BLaER1 treated with 17β-estradiol and CSF1 and Interleukin-3, amounts not matched to agents 10 nM and 100 nM (cell line): ENCODE measurements around the gene BGLAP.

Experiments used
- H3K27ac ChIP-seq, 11 experiments: shearing (Covaris generic); formaldehyde crosslinking; 2 replicates each; pipeline ENCODE4 v1.8.1; 2022
- H3K27me3 ChIP-seq, 11 experiments: shearing (Covaris generic); formaldehyde crosslinking; 2 replicates each; pipeline ENCODE4 v1.8.1; 2022
- H3K36me3 ChIP-seq, 11 experiments: shearing (Covaris generic); formaldehyde crosslinking; 2 replicates each; pipeline ENCODE4 v1.8.1; 2022
- H3K4me1 ChIP-seq, 10 experiments: shearing (Covaris generic); formaldehyde crosslinking; 2 replicates each; pipeline ENCODE4 v1.8.1; 2022
- H3K4me2 ChIP-seq, 11 experiments: shearing (Covaris generic); formaldehyde crosslinking; 2 replicates each; pipeline ENCODE4 v1.8.1; 2022
- H3K4me3 ChIP-seq, 10 experiments: shearing (Covaris generic); formaldehyde crosslinking; 2 replicates each; pipeline ENCODE4 v1.8.1; 2022
- H3K9ac ChIP-seq, 11 experiments: shearing (Covaris generic); formaldehyde crosslinking; 2 replicates each; pipeline ENCODE4 v1.8.1; 2022
- H3K9me3 ChIP-seq, 11 experiments: shearing (Covaris generic); formaldehyde crosslinking; replicated peaks in 1 of 11; 2 replicates each; pipeline ENCODE4 v1.8.1; 2022
- H4K20me1 ChIP-seq, 11 experiments: shearing (Covaris generic); formaldehyde crosslinking; 2 replicates each; pipeline ENCODE4 v1.8.1; 2022
- Cebpa-rat ChIP-seq, 11 experiments: shearing (Covaris generic); IDR thresholded peaks; 2 replicates each; pipeline ENCODE4 v1.8.1; 2022

BGLAP gene

DNA sequence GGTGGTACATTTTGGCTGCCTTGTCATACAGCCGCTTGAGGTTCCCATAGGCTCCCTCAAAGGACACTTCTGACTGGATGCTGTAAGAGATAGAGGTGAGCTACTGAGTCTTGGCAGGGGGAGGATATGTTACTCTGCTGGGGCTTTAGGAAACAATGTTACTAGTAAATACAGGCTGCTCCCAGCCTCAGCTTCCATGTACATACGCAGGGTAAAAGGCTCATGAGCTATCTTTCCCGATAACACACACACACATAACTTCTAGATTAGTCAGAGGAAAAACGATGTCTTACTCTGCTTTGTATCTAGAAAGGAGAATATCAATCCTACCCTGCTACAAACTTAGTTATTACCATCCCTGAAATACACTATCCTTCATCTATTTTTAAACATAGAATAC lies 26.4 kb downstream of the BGLAP start:
- Histone ChIP-seq H3K4me1 (no peaks in the 10 kb centered on the region), H3K4me2 (no peak overlapping the region), H3K9me3 (no peaks in the 10 kb centered on the region), H3K9ac (no peak overlapping the region), H4K20me1 (peaks cover 0 to 96% (median 76%) of the 10 kb centered on the region in 11 experiments; a peak in 17 of 22 replicates), H3K27ac (no peak overlapping the region), H3K36me3 (peaks cover 98 to 100% (median 100%) of the 10 kb centered on the region in 11 experiments), H3K4me3 (no peak overlapping the region), H3K27me3 (no peaks in the 10 kb centered on the region)
- TF ChIP-seq Cebpa-rat (IDR thresholded peaks at IDR 0.05) = no peak

DNA sequence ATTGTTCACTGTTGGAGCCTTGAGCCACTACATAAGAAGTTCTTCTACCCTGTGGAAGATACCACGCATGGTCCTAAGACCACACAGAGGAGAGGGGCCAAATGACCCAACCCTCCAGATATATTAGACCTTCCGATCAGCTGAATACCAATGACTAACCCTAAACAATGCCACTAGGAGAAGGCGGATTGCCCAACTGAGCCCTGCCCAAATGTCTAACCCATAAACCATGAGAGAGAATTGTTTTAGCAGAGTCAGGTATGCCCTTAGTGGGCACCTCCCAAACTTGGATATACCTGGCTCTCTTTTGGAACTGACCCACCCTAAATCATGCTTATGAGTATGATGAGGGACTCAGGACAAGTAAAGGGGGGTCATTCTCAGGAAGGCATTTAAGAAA lies 28.3 kb downstream of the BGLAP start:
- Histone ChIP-seq H3K4me2 (no peak overlapping the region), H3K36me3 (peaks cover 100% of the 10 kb centered on the region in 11 experiments), H3K27me3 (no peaks in the 10 kb centered on the region), H3K27ac (no peak overlapping the region), H4K20me1 (peaks cover 0 to 100% (median 83%) of the 10 kb centered on the region in 11 experiments; a peak in 17 of 22 replicates), H3K4me1 (no peaks in the 10 kb centered on the region), H3K9ac (no peak overlapping the region), H3K4me3 (no peak overlapping the region), H3K9me3 (no peaks in the 10 kb centered on the region)
- no peak for TF ChIP-seq Cebpa-rat (IDR thresholded peaks at IDR 0.05)

- peaks cover 42 to 99% (median 87%) of the 10 kb centered on the region in 11 experiments for H4K20me1 ChIP-seq
Measured at GRCh38 chr1:156276532-156276931, 34.5 kb downstream of the BGLAP start.

DNA sequence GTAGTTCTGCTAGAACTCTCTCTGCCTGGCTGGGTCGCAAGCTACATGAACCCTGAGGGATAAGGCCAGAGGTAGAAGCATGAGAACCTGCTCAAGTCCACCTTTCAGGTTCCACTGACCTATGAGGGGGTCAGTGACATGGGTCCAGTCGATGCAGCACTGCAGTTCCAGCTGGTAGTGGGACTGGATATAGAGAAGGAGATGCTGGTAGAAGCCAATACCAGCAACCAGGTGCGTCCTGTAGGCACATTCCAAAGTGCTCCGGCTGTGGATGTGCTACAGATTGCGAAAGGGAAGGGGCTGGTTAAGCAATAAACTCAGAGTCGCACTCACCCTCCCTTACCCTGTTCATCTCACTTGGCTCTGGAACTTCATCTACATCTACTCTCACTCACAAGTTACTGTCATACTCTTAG lies 35.0 kb downstream of the BGLAP start:
- H3K4me3 ChIP-seq = no peak overlapping the region
- H3K9me3 ChIP-seq = no peaks in the 10 kb centered on the region
- H4K20me1 ChIP-seq = peaks cover 42 to 99% (median 89%) of the 10 kb centered on the region in 11 experiments
- peaks cover 77 to 91% (median 87%) of the 10 kb centered on the region in 11 experiments for H3K36me3 ChIP-seq
- peak overlapping the region in 1 of 11 experiments; percentile 0; a peak in 1 of 22 replicates for H3K4me2 ChIP-seq
- no peaks in the 10 kb centered on the region for H3K27me3 ChIP-seq
- H3K27ac ChIP-seq = no peak overlapping the region; a peak in 1 of 22 replicates
- H3K4me1 ChIP-seq = peaks cover 21 to 36% (median 28%) of the 10 kb centered on the region in 10 experiments
- peak overlapping the region in 3 of 11 experiments; percentile 2 to 44 (median 5); a peak in 2 of 22 replicates for H3K9ac ChIP-seq
- TF ChIP-seq Cebpa-rat (IDR thresholded peaks at IDR 0.05) = peak in 4 of 11 experiments; percentile 20 to 57 (median 44); a peak in 3 of 22 replicates

More at GRCh38 chr1:156276532-156276931, 34.5 kb downstream of the BGLAP start:
- no peak overlapping the region; a peak in 1 of 22 replicates for H3K27ac ChIP-seq
- H3K9me3 ChIP-seq = no peaks in the 10 kb centered on the region
- H3K4me3 ChIP-seq = no peak overlapping the region
- TF ChIP-seq Cebpa-rat (IDR thresholded peaks at IDR 0.05) = no peak
- H3K27me3 ChIP-seq = no peaks in the 10 kb centered on the region
- H3K4me1 ChIP-seq = peaks cover 18 to 32% (median 24%) of the 10 kb centered on the region in 10 experiments
- H3K36me3 ChIP-seq = peaks cover 82 to 96% (median 91%) of the 10 kb centered on the region in 11 experiments
- H3K9ac ChIP-seq = peak overlapping the region in 3 of 11 experiments; percentile 2 to 25 (median 5); a peak in 2 of 22 replicates
- H3K4me2 ChIP-seq = 0 out of 22 replicates have a peak overlapping the region, but pooled peaks of 1 of the 11 experiments have one; percentile 0

- no peak for TF ChIP-seq Cebpa-rat (IDR thresholded peaks at IDR 0.05)
- no peak overlapping the region for H3K27ac ChIP-seq
- H3K4me1 ChIP-seq = peaks cover 39 to 53% (median 45%) of the 10 kb centered on the region in 10 experiments
- H3K9me3 ChIP-seq = no peaks in the 10 kb centered on the region
- peak overlapping the region in 9 of 11 experiments; percentile 17 to 98 (median 97); a peak in 8 of 22 replicates for H3K9ac ChIP-seq
- peaks cover 49 to 63% (median 58%) of the 10 kb centered on the region in 11 experiments for H3K36me3 ChIP-seq
- H4K20me1 ChIP-seq = peaks cover 42 to 72% (median 67%) of the 10 kb centered on the region in 11 experiments
- peak overlapping the region in 10 of 11 experiments; percentile 87 to 99 (median 96); a peak in 15 of 22 replicates for H3K4me2 ChIP-seq
- H3K27me3 ChIP-seq = no peaks in the 10 kb centered on the region
- H3K4me3 ChIP-seq = no peak overlapping the region; a peak in 1 of 20 replicates
Measured at GRCh38 chr1:156279837-156280236, 37.9 kb downstream of the BGLAP start.

DNA sequence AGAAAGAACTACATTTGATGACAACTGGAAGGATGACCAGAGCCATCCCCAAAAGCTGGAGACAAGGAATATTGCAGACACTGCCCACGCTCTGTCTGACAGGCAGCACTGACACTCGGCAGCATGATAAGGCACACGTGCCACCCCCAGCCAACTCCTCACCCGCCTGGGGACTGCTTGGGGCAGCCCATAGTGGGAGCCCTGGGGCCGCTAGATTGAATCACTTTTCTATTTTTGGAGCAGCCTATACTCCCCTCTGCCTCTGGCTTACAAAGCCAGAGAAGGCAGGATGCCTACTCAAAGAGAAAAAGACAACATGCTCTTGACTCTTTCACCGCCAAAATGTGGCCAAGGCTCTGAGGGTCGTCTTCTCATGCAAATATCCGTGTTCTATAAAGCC lies 39.3 kb downstream of the BGLAP start:
- Histone ChIP-seq H3K4me3 (peak overlapping the region; percentile 64 to 92 (median 87)), H3K27ac (peak overlapping the region in 10 of 11 experiments; percentile 89 to 98 (median 95); a peak in 21 of 22 replicates), H3K9ac (peak overlapping the region; percentile 90 to 98 (median 97); a peak in 21 of 22 replicates), H3K36me3 (peaks cover 34 to 62% (median 50%) of the 10 kb centered on the region in 11 experiments), H4K20me1 (peaks cover 42 to 58% (median 54%) of the 10 kb centered on the region in 11 experiments), H3K9me3 (no peaks in the 10 kb centered on the region), H3K4me1 (peaks cover 39 to 65% (median 54%) of the 10 kb centered on the region in 10 experiments), H3K27me3 (no peaks in the 10 kb centered on the region), H3K4me2 (peak overlapping the region; percentile 87 to 99 (median 95))
- TF ChIP-seq Cebpa-rat (IDR thresholded peaks at IDR 0.05) = no peak

DNA sequence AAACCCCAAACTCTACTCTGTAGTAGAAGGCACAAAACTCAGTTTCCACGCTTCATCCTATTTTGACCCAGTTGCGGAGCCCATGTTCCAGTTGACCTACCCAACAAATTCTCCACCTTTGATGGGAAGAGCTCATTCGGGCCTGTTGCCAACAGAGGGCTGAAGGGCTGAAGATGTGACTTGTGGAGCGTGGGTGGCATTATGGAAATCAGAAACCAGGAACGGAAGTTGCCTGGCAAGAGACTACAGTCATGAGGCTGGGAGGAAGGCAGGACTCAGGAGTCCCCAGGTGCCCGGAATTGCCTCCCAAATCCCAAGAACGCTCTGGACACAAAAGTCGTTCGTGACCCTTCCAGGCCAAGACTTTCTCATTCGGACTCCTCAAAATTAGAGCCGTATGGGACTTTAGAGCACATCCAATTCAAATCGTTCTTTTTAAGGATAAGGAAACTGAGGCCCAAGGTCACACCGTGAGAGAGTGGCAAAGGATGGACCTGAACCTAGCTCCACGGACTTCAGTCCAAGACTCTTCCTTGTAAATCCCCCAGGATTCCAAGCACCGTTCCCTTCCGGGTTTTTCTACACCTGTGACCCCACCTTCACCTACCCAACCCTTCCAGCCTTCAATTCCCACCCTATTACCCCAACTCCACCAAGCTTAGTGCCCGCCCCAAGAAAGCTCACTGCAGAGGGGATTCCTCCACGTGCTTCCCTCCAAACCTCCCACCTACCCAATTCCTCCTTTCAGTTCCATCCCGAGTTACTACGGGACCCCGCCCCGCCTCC lies 39.9 kb downstream of the BGLAP start:
- Histone ChIP-seq H3K27ac (peak overlapping the region; percentile 89 to 98 (median 95)), H3K9me3 (no peaks in the 10 kb centered on the region), H4K20me1 (peaks cover 40 to 52% (median 48%) of the 10 kb centered on the region in 11 experiments), H3K9ac (peak overlapping the region; percentile 90 to 98 (median 97)), H3K4me2 (peak overlapping the region; percentile 87 to 99 (median 95)), H3K4me3 (peak overlapping the region; percentile 64 to 92 (median 87)), H3K36me3 (peaks cover 28 to 62% (median 46%) of the 10 kb centered on the region in 11 experiments), H3K4me1 (peaks cover 39 to 63% (median 52%) of the 10 kb centered on the region in 10 experiments), H3K27me3 (no peaks in the 10 kb centered on the region)
- no peak for TF ChIP-seq Cebpa-rat (IDR thresholded peaks at IDR 0.05)

GRCh38 chr1:156282479-156283222 lies 40.7 kb downstream of the BGLAP start, which contains the start of gene SMG5:
SMG5 (minus strand) TSS chr1:156282825; CDS start chr1:156282680, 145 bp downstream.
- Histone ChIP-seq H3K9me3 (no peaks in the 10 kb centered on the region), H3K4me1 (peaks cover 39 to 59% (median 50%) of the 10 kb centered on the region in 10 experiments), H3K4me2 (peak within 1 kb of the TSS; percentile 90 to 99 (median 95)), H3K4me3 (peak within 1 kb of the TSS; percentile 64 to 92 (median 87)), H3K27ac (peak within 1 kb of the TSS; percentile 89 to 98 (median 95)), H3K9ac (peak within 1 kb of the TSS; percentile 90 to 98 (median 97)), H3K36me3 (peaks cover 21 to 60% (median 38%) of the 10 kb centered on the region in 11 experiments), H3K27me3 (no peaks in the 10 kb centered on the region), H4K20me1 (peaks cover 36 to 45% (median 42%) of the 10 kb centered on the region in 11 experiments)
- TF ChIP-seq Cebpa-rat (IDR thresholded peaks at IDR 0.05) = no peak
